Stimulated activated CD4-positive, alpha-beta T cell treated with anti-CD3 and anti-CD28 coated beads, TNF-alpha, amount 100 ng/mL, for 24 hours (primary cell): Measurements from ENCODE around the gene ARMCX2.
"Not testable (repeated sequence)": the region's sequence is repeated elsewhere in the genome, so short reads cannot be mapped to it uniquely, and the experiment has no call there.

Source experiments
- DNase-seq, 3 experiments: peaks; one replicate each; pipeline ENCODE4 v3.0.0-alpha.2; 2020; ENCODE audit warnings: low read depth in 3 of 3

The ARMCX2 gene

DNA sequence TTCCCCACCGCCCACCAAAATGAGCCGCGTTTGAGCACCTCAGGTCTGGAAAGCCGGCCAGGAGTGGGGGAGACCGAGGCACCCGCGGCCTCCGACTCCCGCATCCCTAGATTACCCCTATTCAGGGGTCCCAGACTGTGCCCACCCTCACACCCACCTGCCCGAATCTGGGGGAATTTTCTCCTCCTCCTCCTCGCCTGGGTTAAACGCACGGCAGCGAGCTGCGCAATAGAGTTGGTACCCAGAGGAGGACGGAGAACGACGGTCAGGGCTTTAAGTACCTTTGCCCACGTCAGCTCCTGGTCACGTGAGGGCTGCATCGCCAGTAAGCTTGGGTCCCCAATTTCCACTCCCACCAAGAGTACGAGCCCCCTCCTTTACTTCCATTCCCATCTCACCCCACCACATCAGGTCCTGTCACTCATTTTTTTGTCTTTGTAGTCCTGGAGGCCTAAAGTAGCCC is at the start of gene ARMCX2:
Gene ARMCX2, minus strand, starts transcription at position 250 of the 463 bp plus-strand sequence. CDS start 2,262 bp downstream, outside the sequence.
- DNase-seq, result no peak

GRCh38 chrX:101709384-101709783 is 49.7 kb upstream of the ARMCX2 start:
- DNase-seq, result no peak

- no peak for DNase-seq
These were observed 48.5 kb upstream of the ARMCX2 start for GRCh38 chrX:101708163-101708562.

DNA sequence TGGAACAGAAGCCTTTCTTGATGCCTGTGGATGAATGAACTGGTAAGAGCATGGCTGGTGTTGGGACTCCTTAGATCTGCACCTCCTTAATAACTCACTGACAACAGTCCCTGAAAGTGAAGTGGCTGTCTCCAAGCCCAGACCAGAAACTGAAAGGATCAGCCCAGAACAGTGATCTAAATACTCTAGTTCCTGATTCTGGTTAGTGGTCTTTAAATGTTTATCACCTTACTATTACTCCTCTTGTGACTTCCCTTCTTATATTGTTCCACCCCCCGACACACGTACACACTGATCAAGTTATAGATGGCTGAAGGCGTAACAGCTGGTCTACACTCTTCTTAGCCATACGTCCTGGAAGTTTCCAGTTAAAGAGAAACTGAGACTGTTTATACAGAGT is 33.8 kb upstream of the ARMCX2 start:
- no peak for DNase-seq

DNA sequence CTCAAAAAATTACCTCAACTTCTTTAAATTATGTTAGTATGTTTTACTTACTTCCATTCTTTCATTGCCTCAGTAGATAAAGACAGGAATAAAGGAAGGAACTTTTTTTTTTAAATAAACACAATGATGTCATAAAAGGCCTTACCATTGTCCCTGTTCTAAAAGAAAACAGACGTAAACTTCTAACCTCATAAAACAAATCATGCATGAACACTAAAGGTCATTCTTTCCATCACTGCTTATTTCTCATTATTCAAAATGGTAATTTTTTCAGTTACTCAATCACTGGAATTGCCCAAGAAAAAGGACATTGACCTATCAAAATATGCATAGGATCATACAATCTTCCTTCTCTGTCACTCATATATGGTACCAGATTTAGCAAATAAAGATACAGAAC is 32.2 kb upstream of the ARMCX2 start:
- no peak for DNase-seq

GRCh38 chrX:101686574-101686973 is 26.9 kb upstream of the ARMCX2 start:
- DNase-seq, result no peak

- DNase-seq, result no peak
These were observed 26.3 kb upstream of the ARMCX2 start for GRCh38 chrX:101685923-101686322.

DNA sequence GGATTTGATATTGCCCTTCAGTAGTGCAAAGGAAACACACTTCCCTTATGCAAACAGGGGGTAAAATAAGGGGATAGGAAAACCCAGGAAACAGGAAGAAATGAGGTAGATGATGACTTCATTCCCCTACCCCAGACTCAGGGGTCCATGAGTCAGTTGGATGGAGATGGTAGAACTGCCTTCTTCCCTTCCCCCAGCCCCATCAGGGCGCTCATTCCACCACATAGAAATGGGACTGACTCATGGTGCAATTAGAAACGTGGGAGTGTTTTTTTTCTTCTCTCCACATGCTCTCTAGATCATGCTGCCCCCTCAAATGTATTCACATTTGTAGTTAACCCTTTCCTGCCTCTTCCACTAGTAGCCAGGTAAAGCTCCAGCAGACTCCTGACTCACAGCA is 23.1 kb upstream of the ARMCX2 start:
- DNase-seq, result no peak

- DNase-seq, result no peak
These were observed 17.4 kb upstream of the ARMCX2 start for GRCh38 chrX:101677028-101677427.

- DNase-seq, result no peak
These were observed 16.9 kb upstream of the ARMCX2 start for GRCh38 chrX:101676571-101676970.

GRCh38 chrX:101668143-101668542 is 8.5 kb upstream of the ARMCX2 start:
- no peak for DNase-seq

DNA sequence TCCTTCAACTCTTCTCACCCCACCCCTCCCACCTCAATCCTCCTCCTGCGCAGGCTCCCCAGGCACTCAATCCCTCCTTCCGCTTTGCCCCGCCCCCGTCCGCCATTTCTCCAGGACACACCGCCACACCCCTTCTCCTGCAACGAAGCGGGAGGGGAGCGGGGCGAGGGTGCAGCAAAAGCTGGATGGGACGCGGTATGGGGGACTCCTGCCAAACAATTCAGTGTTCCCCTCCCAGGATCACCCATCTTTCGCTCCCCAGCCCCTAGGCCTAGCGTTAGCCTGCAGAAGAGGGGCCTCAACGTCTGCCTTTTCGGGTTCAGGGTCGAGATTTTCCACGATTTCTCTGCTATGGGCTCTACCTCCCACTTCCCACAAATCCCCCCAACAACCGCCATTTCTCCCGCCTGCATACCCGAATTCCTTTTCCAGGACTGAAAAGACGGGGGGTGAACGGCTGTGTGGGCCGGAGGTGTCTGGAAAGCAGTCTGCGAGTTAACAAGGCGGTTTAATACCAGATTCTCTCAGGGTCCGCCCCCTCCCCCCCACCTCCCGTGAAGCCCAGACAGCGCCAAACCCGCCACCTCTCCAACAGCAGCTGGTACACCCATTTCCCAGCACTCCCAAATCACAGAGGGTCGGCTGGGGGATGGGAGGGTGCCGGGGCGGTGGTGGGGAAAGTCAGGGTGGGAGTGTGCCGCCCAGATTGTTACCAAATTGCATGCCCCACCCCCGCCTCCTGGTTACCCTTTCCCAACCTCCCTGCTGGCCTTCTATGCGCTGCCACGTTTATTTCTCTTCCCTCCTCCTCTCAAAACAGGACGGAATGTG is 774 bp downstream of the ARMCX2 start:
- peak; percentile 22 to 70 (median 49) for DNase-seq

GRCh38 chrX:101657495-101657894 is 2.2 kb downstream of the ARMCX2 start:
- DNase-seq, result no peak

GRCh38 chrX:101656817-101657216 is 2.8 kb downstream of the ARMCX2 start:
- DNase-seq, result no peak

GRCh38 chrX:101655534-101655933 is 4.1 kb downstream of the ARMCX2 start:
- DNase-seq, result no peak

DNA sequence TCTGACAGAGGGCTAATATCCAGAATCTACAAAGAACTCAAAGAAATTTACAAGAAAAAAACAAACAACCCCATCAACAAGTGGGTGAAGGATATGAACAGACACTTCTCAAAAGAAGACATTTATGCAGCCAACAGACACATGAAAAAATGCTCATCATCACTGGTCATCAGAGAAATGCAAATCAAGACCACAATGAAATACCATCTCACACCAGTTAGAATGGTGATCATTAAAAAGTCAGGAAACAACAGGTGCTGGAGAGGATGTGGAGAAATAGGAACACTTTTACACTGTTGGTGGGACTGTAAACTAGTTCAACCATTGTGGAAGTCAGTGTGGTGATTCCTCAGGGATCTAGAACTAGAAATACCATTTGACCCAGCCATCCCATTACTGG is 11.9 kb downstream of the ARMCX2 start:
- not testable (repeated sequence) for DNase-seq

GRCh38 chrX:101642093-101642492 is 17.6 kb downstream of the ARMCX2 start:
- DNase-seq, result no peak

GRCh38 chrX:101639583-101639982 is 20.1 kb downstream of the ARMCX2 start:
- DNase-seq, result no peak

GRCh38 chrX:101619364-101619763 is 40.3 kb downstream of the ARMCX2 start:
- no peak for DNase-seq

DNA sequence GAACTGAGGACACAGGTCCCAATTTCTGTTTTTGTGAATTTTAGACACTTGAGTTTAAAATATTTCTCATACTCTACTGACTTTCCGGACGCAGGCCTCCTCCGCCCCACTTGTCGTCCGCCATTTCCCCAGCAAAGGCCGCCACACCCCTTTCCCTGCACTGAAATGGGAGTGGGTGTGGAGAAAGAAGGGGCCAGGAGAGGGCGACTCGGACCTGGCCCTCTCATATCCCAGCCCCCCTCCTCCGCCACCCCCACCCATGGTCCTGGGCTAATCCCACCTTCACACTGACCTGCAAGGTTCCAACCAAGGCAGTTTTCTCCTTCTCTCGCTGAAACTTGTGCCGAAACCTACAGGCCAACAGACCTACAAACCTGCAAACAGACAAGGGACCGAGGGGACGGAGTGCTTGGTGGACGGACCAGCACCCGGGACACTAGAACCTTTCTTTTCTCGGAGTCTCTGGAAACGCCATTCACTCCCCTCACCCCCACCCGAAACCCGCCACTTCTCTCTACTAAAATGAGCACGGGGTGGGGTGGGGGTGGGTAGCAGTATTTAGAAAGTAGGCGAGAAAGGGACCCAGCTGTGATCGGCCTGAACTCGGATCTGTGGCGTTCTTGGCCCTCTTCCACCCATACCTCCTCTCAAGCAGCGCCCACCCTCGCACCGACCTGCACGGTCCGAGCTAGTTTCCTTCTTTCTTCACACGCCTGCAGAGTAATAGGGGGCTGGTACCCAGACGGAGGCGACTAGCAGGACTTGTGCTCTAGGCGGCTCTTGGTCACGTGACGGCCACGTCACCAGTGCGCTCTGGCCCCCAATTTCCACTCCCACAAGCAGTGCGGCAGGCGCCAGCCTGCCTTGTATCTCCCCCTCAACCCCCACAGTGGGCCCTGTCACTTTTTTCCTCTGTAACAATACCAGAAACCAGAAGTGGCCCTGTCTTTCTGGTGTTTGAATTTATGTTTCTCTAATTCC is 42.1 kb downstream of the ARMCX2 start, which contains the start of gene ARMCX6:
Gene ARMCX6, minus strand, starts transcription at position 790 of the 981 bp plus-strand sequence. CDS start 1,380 bp downstream, outside the sequence.
- DNase-seq, result peak; percentile 41 to 65 (median 45)

GRCh38 chrX:101605728-101606127 is 53.9 kb downstream of the ARMCX2 start:
- no peak for DNase-seq
